ENCODE data around the gene RGCC. TPM values are rescaled to one million over a fixed set of nuclear protein-coding genes. Genes with fewer than 3 reads are reported as not detected.

Gene RGCC
- polyA plus RNA-seq, 1 donor from 2014 or later = not detected

DNA sequence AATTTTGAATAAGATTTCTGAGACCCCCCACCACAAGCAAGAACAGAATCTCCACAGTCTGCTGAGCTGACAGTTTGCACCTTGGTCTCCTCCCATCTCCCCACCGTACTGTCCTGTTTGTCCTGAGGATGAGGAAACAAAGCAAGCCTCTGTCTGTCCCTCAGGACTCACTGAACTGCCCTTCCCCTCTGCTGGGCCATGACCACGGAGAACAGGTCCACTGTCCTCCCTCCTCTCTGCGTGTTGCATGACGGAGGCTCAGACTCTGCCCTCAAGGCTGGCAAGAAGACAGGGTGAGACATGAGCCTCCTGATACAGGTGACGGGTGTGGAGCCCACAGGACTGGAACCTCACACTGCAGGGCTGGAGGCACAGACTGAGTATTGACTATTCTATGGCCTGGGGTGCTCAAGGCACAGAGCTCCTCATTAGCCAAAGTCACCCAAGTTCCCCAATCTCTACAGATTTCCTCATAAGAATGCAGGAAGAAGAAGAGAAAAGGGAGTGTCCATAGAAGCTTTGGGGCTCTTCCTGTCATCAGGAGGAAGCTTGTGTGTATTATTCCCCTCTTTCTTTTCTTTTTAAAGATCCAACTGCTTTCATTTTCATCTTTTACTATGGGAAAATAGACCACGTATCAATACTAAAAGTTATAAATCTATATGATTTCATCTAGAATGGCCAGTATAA, 22.4 kb upstream of the RGCC start:
- Histone ChIP-seq H3F3A (ENCODE audit: insufficient read depth, low read length, poor library complexity, severe bottlenecking) (no peaks in the 10 kb centered on the region), H3K79me2 (replicated peaks; ENCODE audit: insufficient read depth, low read length) (no peaks in the 10 kb centered on the region), H3K9ac (ENCODE audit: low read length) (no peak overlapping the region), H3K9me3 (ENCODE audit: low read length) (no peaks in the 10 kb centered on the region), H3K4me3 (ENCODE audit: low read length) (no peak overlapping the region), H3K36me3 (ENCODE audit: insufficient read depth, low read length) (no peaks in the 10 kb centered on the region), H3K27ac (ENCODE audit: low read length) (no peak overlapping the region), H3K27me3 (ENCODE audit: insufficient read depth, low read depth, low read length) (no peaks in the 10 kb centered on the region), H3K4me2 (ENCODE audit: low read length) (no peak overlapping the region), H2AFZ (ENCODE audit: low read depth, low read length) (no peak overlapping the region), H4K20me1 (ENCODE audit: insufficient read depth) (no peaks in the 10 kb centered on the region), H3K9me2 (ENCODE audit: insufficient read depth, low read length) (no peaks in the 10 kb centered on the region)
- TF ChIP-seq EP300 (conservative IDR thresholded peaks at IDR 0.05; ENCODE audit: poor library complexity, severe bottlenecking) (no peak), EZH2 (IDR thresholded peaks at IDR 0.05; ENCODE audit: borderline replicate concordance, insufficient read depth, low read length, poor library complexity, severe bottlenecking) (no peak), SMC3 (conservative IDR thresholded peaks at IDR 0.05; ENCODE audit: poor library complexity) (no peak), RAD21 (conservative IDR thresholded peaks at IDR 0.05) (no peak), MXI1 (conservative IDR thresholded peaks at IDR 0.05; ENCODE audit: poor library complexity, severe bottlenecking) (no peak), POLR2AphosphoS5 (IDR thresholded peaks at IDR 0.05) (no peak), TAF1 (IDR thresholded peaks at IDR 0.05; ENCODE audit: low read depth) (no peak)
- TF ChIP-seq, protein P1, sequence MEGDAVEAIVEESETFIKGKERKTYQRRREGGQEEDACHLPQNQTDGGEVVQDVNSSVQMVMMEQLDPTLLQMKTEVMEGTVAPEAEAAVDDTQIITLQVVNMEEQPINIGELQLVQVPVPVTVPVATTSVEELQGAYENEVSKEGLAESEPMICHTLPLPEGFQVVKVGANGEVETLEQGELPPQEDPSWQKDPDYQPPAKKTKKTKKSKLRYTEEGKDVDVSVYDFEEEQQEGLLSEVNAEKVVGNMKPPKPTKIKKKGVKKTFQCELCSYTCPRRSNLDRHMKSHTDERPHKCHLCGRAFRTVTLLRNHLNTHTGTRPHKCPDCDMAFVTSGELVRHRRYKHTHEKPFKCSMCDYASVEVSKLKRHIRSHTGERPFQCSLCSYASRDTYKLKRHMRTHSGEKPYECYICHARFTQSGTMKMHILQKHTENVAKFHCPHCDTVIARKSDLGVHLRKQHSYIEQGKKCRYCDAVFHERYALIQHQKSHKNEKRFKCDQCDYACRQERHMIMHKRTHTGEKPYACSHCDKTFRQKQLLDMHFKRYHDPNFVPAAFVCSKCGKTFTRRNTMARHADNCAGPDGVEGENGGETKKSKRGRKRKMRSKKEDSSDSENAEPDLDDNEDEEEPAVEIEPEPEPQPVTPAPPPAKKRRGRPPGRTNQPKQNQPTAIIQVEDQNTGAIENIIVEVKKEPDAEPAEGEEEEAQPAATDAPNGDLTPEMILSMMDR (IDR thresholded peaks at IDR 0.05; ENCODE audit: poor library complexity, severe bottlenecking) = no peak
- TF ChIP-seq, protein P2, sequence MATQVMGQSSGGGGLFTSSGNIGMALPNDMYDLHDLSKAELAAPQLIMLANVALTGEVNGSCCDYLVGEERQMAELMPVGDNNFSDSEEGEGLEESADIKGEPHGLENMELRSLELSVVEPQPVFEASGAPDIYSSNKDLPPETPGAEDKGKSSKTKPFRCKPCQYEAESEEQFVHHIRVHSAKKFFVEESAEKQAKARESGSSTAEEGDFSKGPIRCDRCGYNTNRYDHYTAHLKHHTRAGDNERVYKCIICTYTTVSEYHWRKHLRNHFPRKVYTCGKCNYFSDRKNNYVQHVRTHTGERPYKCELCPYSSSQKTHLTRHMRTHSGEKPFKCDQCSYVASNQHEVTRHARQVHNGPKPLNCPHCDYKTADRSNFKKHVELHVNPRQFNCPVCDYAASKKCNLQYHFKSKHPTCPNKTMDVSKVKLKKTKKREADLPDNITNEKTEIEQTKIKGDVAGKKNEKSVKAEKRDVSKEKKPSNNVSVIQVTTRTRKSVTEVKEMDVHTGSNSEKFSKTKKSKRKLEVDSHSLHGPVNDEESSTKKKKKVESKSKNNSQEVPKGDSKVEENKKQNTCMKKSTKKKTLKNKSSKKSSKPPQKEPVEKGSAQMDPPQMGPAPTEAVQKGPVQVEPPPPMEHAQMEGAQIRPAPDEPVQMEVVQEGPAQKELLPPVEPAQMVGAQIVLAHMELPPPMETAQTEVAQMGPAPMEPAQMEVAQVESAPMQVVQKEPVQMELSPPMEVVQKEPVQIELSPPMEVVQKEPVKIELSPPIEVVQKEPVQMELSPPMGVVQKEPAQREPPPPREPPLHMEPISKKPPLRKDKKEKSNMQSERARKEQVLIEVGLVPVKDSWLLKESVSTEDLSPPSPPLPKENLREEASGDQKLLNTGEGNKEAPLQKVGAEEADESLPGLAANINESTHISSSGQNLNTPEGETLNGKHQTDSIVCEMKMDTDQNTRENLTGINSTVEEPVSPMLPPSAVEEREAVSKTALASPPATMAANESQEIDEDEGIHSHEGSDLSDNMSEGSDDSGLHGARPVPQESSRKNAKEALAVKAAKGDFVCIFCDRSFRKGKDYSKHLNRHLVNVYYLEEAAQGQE (IDR thresholded peaks at IDR 0.05; ENCODE audit: borderline replicate concordance) = no peak

DNA sequence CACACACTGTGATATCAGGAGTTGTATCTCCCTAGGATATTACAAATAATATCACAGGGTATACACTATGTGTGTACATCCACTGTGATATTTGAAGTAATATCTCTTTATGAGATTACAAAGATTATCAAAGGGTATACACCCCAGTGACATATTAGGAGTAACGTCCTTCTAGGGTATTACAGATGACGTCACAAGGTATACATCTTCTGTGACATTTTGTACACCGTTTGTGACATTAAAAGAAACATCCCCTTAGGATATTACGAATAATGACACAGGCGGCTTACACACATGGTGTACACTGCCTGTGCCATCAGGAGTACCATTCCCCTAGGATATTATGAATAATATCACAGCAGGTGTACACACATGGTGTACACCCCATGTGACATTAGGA, 13.4 kb upstream of the RGCC start:
- H3F3A ChIP-seq (ENCODE audit: insufficient read depth, low read length, poor library complexity, severe bottlenecking) = no peaks in the 10 kb centered on the region
- H4K20me1 ChIP-seq (ENCODE audit: insufficient read depth) = no peaks in the 10 kb centered on the region
- no peak overlapping the region for H2AFZ ChIP-seq (ENCODE audit: low read depth, low read length)
- TF ChIP-seq EP300 (conservative IDR thresholded peaks at IDR 0.05; ENCODE audit: poor library complexity, severe bottlenecking) (no peak), SMC3 (conservative IDR thresholded peaks at IDR 0.05; ENCODE audit: poor library complexity) (no peak), POLR2AphosphoS5 (IDR thresholded peaks at IDR 0.05) (no peak), TAF1 (IDR thresholded peaks at IDR 0.05; ENCODE audit: low read depth) (no peak), MXI1 (conservative IDR thresholded peaks at IDR 0.05; ENCODE audit: poor library complexity, severe bottlenecking) (no peak), RAD21 (conservative IDR thresholded peaks at IDR 0.05) (no peak), EZH2 (IDR thresholded peaks at IDR 0.05; ENCODE audit: borderline replicate concordance, insufficient read depth, low read length, poor library complexity, severe bottlenecking) (no peak)
- TF ChIP-seq, protein P1 (IDR thresholded peaks at IDR 0.05; ENCODE audit: poor library complexity, severe bottlenecking) = no peak
- TF ChIP-seq, protein P2 (IDR thresholded peaks at IDR 0.05; ENCODE audit: borderline replicate concordance) = no peak
- no peak overlapping the region for H3K9ac ChIP-seq (ENCODE audit: low read length)
- no peaks in the 10 kb centered on the region for H3K36me3 ChIP-seq (ENCODE audit: insufficient read depth, low read length)
- H3K27ac ChIP-seq (ENCODE audit: low read length) = no peak overlapping the region
- H3K4me3 ChIP-seq (ENCODE audit: low read length) = no peak overlapping the region
- H3K9me3 ChIP-seq (ENCODE audit: low read length) = no peaks in the 10 kb centered on the region
- H3K79me2 ChIP-seq (replicated peaks; ENCODE audit: insufficient read depth, low read length) = no peaks in the 10 kb centered on the region
- H3K9me2 ChIP-seq (ENCODE audit: insufficient read depth, low read length) = no peaks in the 10 kb centered on the region
- no peak overlapping the region for H3K4me2 ChIP-seq (ENCODE audit: low read length)
- H3K27me3 ChIP-seq (ENCODE audit: insufficient read depth, low read depth, low read length) = no peaks in the 10 kb centered on the region
